ENCODE data around the gene RNF44. TPM values are rescaled to one million over a fixed set of nuclear protein-coding genes. Genes with fewer than 3 reads are reported as not detected.
"Not testable (repeated sequence)": the region's sequence is repeated elsewhere in the genome, so short reads cannot be mapped to it uniquely, and the experiment has no call there.

Gene RNF44
- total RNA-seq, 2 donors from 2014 or later = 10.9 to 38.6 TPM

- Histone ChIP-seq H3K4me3 (no peak overlapping the region), H3K4me1 (no peaks in the 10 kb centered on the region), H3K9me3 (no peaks in the 10 kb centered on the region), H3K27ac (no peak overlapping the region), H3K27me3 (no peaks in the 10 kb centered on the region), H3K36me3 (replicated peaks in 1 of 2; ENCODE audit: insufficient read depth in 1 of 2, low read depth in 2 of 2) (no peaks in the 10 kb centered on the region)
- ATAC-seq (no peak), DNase-seq (no peak)
- intact Hi-C loops (cut with DNase I) = no loop called here
- WGBS, 2 donors = 93 to 94% methylated on average over 13 of the region's 13 CpGs
- TF ChIP-seq CTCF (IDR thresholded peaks at IDR 0.05) (no peak), POLR2A (IDR thresholded peaks at IDR 0.05) (no peak)
These were observed 20.6 kb upstream of the RNF44 start for GRCh38 chr5:176557846-176558245.

- Histone ChIP-seq H3K4me3 (no peak overlapping the region), H3K4me1 (no peaks in the 10 kb centered on the region), H3K27ac (no peak overlapping the region), H3K9me3 (no peaks in the 10 kb centered on the region), H3K36me3 (replicated peaks in 1 of 2; ENCODE audit: insufficient read depth in 1 of 2, low read depth in 2 of 2) (no peaks in the 10 kb centered on the region), H3K27me3 (no peaks in the 10 kb centered on the region)
- peak; percentile 27 for ATAC-seq
- no peak for DNase-seq
- intact Hi-C loops (cut with DNase I) = no loop called here
- TF ChIP-seq CTCF (IDR thresholded peaks at IDR 0.05) (no peak), POLR2A (IDR thresholded peaks at IDR 0.05) (no peak)
- 40 to 56% methylated on average over 14 to 18 of the region's 18 CpGs for WGBS, 2 donors
These were observed 16.3 kb upstream of the RNF44 start for GRCh38 chr5:176553260-176554085.

- 70 to 76% methylated on average over 10 to 11 of the region's 11 CpGs for WGBS, 2 donors
- Histone ChIP-seq H3K4me1 (no peaks in the 10 kb centered on the region), H3K27me3 (no peaks in the 10 kb centered on the region), H3K4me3 (no peak overlapping the region), H3K36me3 (replicated peaks in 1 of 2; ENCODE audit: insufficient read depth in 1 of 2, low read depth in 2 of 2) (no peaks in the 10 kb centered on the region), H3K27ac (no peak overlapping the region), H3K9me3 (no peaks in the 10 kb centered on the region)
- ATAC-seq (no peak), DNase-seq (no peak)
- TF ChIP-seq POLR2A (IDR thresholded peaks at IDR 0.05) (no peak), CTCF (IDR thresholded peaks at IDR 0.05) (no peak)
- intact Hi-C loops (cut with DNase I) = no loop called here
These were observed 15.2 kb upstream of the RNF44 start for GRCh38 chr5:176552332-176552869.

GRCh38 chr5:176550937-176551336 lies 13.7 kb upstream of the RNF44 start:
- H3K4me1 ChIP-seq; H3K27ac ChIP-seq; H3K4me3 ChIP-seq; intact Hi-C loops (cut with DNase I); ATAC-seq; H3K9me3 ChIP-seq; H3K36me3 ChIP-seq (replicated peaks in 1 of 2; ENCODE audit: insufficient read depth in 1 of 2, low read depth in 2 of 2); H3K27me3 ChIP-seq; DNase-seq: not testable (repeated sequence)
- 74 to 80% methylated on average over 10 to 11 of the region's 11 CpGs for WGBS, 2 donors

GRCh38 chr5:176550275-176550831 lies 13.2 kb upstream of the RNF44 start:
- 67 to 71% methylated on average over 16 of the region's 16 CpGs for WGBS, 2 donors
- no peak for ATAC-seq
- Histone ChIP-seq H3K9me3 (no peaks in the 10 kb centered on the region), H3K36me3 (replicated peaks in 1 of 2; ENCODE audit: insufficient read depth in 1 of 2, low read depth in 2 of 2) (no peaks in the 10 kb centered on the region), H3K4me1 (no peaks in the 10 kb centered on the region), H3K27ac (no peak overlapping the region), H3K27me3 (no peaks in the 10 kb centered on the region), H3K4me3 (no peak overlapping the region)
- no peak for TF ChIP-seq POLR2A (IDR thresholded peaks at IDR 0.05)
- TF ChIP-seq CTCF (IDR thresholded peaks at IDR 0.05) = no peak
- intact Hi-C loops (cut with DNase I) = no loop called here
- no peak for DNase-seq
